ENCODE data around the gene ITGA2.

ITGA2 gene

GRCh38 chr5:53087621-53088121, 98.5 kb downstream of the ITGA2 start:
- TF ChIP-seq SPI1 (IDR thresholded peaks at IDR 0.05; ENCODE audit: borderline replicate concordance, low read depth), result no peak
- TF ChIP-seq, protein P1, sequence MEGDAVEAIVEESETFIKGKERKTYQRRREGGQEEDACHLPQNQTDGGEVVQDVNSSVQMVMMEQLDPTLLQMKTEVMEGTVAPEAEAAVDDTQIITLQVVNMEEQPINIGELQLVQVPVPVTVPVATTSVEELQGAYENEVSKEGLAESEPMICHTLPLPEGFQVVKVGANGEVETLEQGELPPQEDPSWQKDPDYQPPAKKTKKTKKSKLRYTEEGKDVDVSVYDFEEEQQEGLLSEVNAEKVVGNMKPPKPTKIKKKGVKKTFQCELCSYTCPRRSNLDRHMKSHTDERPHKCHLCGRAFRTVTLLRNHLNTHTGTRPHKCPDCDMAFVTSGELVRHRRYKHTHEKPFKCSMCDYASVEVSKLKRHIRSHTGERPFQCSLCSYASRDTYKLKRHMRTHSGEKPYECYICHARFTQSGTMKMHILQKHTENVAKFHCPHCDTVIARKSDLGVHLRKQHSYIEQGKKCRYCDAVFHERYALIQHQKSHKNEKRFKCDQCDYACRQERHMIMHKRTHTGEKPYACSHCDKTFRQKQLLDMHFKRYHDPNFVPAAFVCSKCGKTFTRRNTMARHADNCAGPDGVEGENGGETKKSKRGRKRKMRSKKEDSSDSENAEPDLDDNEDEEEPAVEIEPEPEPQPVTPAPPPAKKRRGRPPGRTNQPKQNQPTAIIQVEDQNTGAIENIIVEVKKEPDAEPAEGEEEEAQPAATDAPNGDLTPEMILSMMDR (IDR thresholded peaks at IDR 0.05; ENCODE audit: insufficient read depth, low read length), result no peak
- TF ChIP-seq, protein P2, sequence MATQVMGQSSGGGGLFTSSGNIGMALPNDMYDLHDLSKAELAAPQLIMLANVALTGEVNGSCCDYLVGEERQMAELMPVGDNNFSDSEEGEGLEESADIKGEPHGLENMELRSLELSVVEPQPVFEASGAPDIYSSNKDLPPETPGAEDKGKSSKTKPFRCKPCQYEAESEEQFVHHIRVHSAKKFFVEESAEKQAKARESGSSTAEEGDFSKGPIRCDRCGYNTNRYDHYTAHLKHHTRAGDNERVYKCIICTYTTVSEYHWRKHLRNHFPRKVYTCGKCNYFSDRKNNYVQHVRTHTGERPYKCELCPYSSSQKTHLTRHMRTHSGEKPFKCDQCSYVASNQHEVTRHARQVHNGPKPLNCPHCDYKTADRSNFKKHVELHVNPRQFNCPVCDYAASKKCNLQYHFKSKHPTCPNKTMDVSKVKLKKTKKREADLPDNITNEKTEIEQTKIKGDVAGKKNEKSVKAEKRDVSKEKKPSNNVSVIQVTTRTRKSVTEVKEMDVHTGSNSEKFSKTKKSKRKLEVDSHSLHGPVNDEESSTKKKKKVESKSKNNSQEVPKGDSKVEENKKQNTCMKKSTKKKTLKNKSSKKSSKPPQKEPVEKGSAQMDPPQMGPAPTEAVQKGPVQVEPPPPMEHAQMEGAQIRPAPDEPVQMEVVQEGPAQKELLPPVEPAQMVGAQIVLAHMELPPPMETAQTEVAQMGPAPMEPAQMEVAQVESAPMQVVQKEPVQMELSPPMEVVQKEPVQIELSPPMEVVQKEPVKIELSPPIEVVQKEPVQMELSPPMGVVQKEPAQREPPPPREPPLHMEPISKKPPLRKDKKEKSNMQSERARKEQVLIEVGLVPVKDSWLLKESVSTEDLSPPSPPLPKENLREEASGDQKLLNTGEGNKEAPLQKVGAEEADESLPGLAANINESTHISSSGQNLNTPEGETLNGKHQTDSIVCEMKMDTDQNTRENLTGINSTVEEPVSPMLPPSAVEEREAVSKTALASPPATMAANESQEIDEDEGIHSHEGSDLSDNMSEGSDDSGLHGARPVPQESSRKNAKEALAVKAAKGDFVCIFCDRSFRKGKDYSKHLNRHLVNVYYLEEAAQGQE (IDR thresholded peaks at IDR 0.05; ENCODE audit: insufficient replicate concordance, low read depth), result no peak
- no peak for TF ChIP-seq POLR2AphosphoS5 (IDR thresholded peaks at IDR 0.05; ENCODE audit: low read depth)
- no peak for TF ChIP-seq GABPA (IDR thresholded peaks at IDR 0.05; ENCODE audit: low read depth)
- Histone ChIP-seq H3K27ac (replicated peaks) (no peak overlapping the region), H3K4me3 (replicated peaks; ENCODE audit: insufficient read depth, low read length) (no peak overlapping the region), H3K27me3 (ENCODE audit: insufficient read depth, poor library complexity, severe bottlenecking) (peaks cover 4% of the 10 kb centered on the region)
- no peak for DNase-seq (ENCODE audit: low read depth in 1 of 2, low spot score in 1 of 2)

DNA sequence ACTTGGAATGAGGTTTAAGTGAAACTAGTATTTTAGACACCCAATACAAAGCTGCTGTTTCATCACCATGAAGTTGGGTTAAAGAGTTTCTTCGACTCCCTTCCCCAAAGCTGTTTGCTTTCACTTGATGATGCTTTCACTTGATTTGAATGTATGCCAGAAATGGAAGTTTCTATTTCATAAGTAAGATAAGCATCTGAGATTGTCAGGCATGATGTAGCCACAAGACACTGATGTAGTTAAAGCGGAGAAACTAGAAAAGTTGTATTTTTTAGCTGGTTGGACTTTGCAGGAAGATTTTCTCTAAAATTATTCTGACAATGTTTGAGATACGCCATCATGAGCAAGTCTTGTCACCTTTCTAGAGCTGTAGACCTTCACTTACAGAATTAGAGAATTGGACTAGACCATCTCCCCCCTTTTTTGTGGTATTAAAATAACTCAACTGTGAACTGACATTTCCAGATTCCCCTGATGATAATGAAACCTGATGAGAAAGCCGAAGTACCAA, 100.4 kb downstream of the ITGA2 start:
- Histone ChIP-seq H3K27ac (replicated peaks) (no peak overlapping the region), H3K27me3 (ENCODE audit: insufficient read depth, poor library complexity, severe bottlenecking) (peaks cover 2% of the 10 kb centered on the region), H3K4me3 (replicated peaks; ENCODE audit: insufficient read depth, low read length) (no peak overlapping the region)
- TF ChIP-seq SPI1 (IDR thresholded peaks at IDR 0.05; ENCODE audit: borderline replicate concordance, low read depth) (no peak), POLR2AphosphoS5 (IDR thresholded peaks at IDR 0.05; ENCODE audit: low read depth) (no peak), GABPA (IDR thresholded peaks at IDR 0.05; ENCODE audit: low read depth) (no peak)
- TF ChIP-seq, protein P2 (IDR thresholded peaks at IDR 0.05; ENCODE audit: insufficient replicate concordance, low read depth), result no peak
- TF ChIP-seq, protein P1 (IDR thresholded peaks at IDR 0.05; ENCODE audit: insufficient read depth, low read length), result no peak
- no peak for DNase-seq (ENCODE audit: low read depth in 1 of 2, low spot score in 1 of 2)

- Histone ChIP-seq H3K27me3 (ENCODE audit: insufficient read depth, poor library complexity, severe bottlenecking) (peaks cover 1% of the 10 kb centered on the region), H3K27ac (replicated peaks) (no peak overlapping the region), H3K4me3 (replicated peaks; ENCODE audit: insufficient read depth, low read length) (no peak overlapping the region)
- DNase-seq (ENCODE audit: low read depth in 1 of 2, low spot score in 1 of 2), result no peak
- TF ChIP-seq, protein P2 (IDR thresholded peaks at IDR 0.05; ENCODE audit: insufficient replicate concordance, low read depth), result no peak
- TF ChIP-seq GABPA (IDR thresholded peaks at IDR 0.05; ENCODE audit: low read depth) (no peak), POLR2AphosphoS5 (IDR thresholded peaks at IDR 0.05; ENCODE audit: low read depth) (no peak), SPI1 (IDR thresholded peaks at IDR 0.05; ENCODE audit: borderline replicate concordance, low read depth) (no peak)
- TF ChIP-seq, protein P1 (IDR thresholded peaks at IDR 0.05; ENCODE audit: insufficient read depth, low read length), result no peak
Observed at GRCh38 chr5:53090229-53090628, 101.1 kb downstream of the ITGA2 start.
